ENCODE results near the gene MRPS17. TPM values are rescaled to one million over a fixed set of nuclear protein-coding genes. Genes with fewer than 3 reads are reported as not detected.

Gene MRPS17
- total and polyA plus RNA-seq, 11 donors: 14.8 to 28.1 (median 19.0) TPM

DNA sequence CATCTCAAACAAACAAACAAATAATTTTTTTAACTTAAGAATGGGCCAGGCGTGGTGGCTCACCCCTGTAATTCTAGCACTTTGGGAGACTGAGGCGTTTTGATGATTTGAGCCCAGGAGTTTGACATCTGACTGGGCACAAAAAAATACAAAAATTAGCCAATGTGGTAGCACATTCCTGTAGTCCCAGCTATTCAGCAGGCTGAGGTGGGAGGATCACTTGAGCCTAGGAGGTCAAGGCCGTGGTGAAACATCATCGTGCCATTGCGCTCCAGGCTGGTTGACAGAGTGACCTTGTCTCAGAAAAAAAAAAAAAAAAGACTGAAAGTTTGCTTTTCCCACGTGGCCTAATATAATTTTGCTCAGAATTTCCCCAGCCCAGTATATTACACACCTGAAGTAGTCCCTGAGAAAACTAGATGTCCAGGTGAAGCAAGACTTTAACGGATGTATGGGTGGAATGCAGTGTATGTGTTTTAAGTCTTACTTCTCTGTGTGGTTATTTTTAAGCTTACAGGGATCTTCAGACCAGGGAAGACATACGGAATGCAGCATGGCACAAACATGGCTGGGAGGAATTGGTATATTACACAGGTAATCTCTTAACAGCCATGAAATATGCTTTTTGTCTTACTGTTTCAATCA, 45.3 kb downstream of the MRPS17 start:
- Histone ChIP-seq H3K9me3 (no peaks in the 10 kb centered on the region), H3K27ac (no peak overlapping the region), H3K4me1 (peaks cover 0 to 6% (median 0%) of the 10 kb centered on the region in 12 donors), H3K4me3 (no peak overlapping the region), H3K27me3 (no peaks in the 10 kb centered on the region), H3K36me3 (peaks cover 0 to 87% (median 65%) of the 10 kb centered on the region in 9 donors)
- intact Hi-C loops (cut with DNase I): loop anchor here in 1 of 10 donors (10.0 kb wide), 1 partner anchor 1242 kb away; the partner anchor contains the start of gene SEC61G
- DNase-seq (no peak), ATAC-seq (no peak)
- TF ChIP-seq CTCF (IDR thresholded peaks at IDR 0.05) (no peak), POLR2A (IDR thresholded peaks at IDR 0.05) (no peak)
- WGBS, 4 donors: 86 to 94% (median 94%) methylated on average over 8 of the region's 8 CpGs

GRCh38 chr7:56003749-56004148, 52.1 kb downstream of the MRPS17 start:
- peaks cover 0 to 6% (median 0%) of the 10 kb centered on the region in 12 donors for H3K4me1 ChIP-seq
- intact Hi-C loops (cut with DNase I): loop anchor here in 6 of 10 donors (1.0 to 5.0 kb wide), 5 partner anchors 49 to 71 kb away; partner anchors contain the start of genes CCT6A (in 1 of the 6), PSPH (in 1 of the 6) and SUMF2 (in 1 of the 6)
- WGBS, 4 donors: 86 to 95% (median 90%) methylated on average over 4 of the region's 4 CpGs
- H3K4me3 ChIP-seq: no peak overlapping the region
- H3K9me3 ChIP-seq: no peaks in the 10 kb centered on the region
- H3K36me3 ChIP-seq: peaks cover 0 to 20% (median 17%) of the 10 kb centered on the region in 9 donors
- no peak overlapping the region for H3K27ac ChIP-seq
- TF ChIP-seq POLR2A (IDR thresholded peaks at IDR 0.05) (no peak), CTCF (IDR thresholded peaks at IDR 0.05) (no peak)
- no peaks in the 10 kb centered on the region for H3K27me3 ChIP-seq
- no peak for DNase-seq
- ATAC-seq: no peak

Other genes with a start within 250 kb of the MRPS17 start
- gene SEPTIN14, start 89.1 kb upstream of the MRPS17 start, total RNA-seq: not detected
- gene SEPTIN14, start 89.1 kb upstream of the MRPS17 start, polyA plus RNA-seq: not detected
- 1 to 10 TPM; 1.9 to 4.9 (median 3.0) TPM for gene ZNF713, start 64.4 kb upstream of the MRPS17 start, total RNA-seq
- 1 to 10 TPM; 1.9 to 2.1 TPM for gene ZNF713, start 64.4 kb upstream of the MRPS17 start, polyA plus RNA-seq
- 100 to 1,000 TPM; 184 to 529 (median 329) TPM for gene NIPSNAP2, start 12.7 kb downstream of the MRPS17 start, total RNA-seq
- gene NIPSNAP2, start 12.7 kb downstream of the MRPS17 start, polyA plus RNA-seq: 100 to 1,000 TPM; 119 to 158 TPM
- gene PSPH, start 99.6 kb downstream of the MRPS17 start, total RNA-seq: 10 to 100 TPM in 2 of 9 donors, 1 to 10 TPM in 7; 7.5 to 15.9 (median 8.9) TPM
- gene PSPH, start 99.6 kb downstream of the MRPS17 start, polyA plus RNA-seq: 10 to 100 TPM in 1 of 2 donors, 1 to 10 TPM in 1; 3.5 to 12.1 TPM
- gene CCT6A, start 99.9 kb downstream of the MRPS17 start, total RNA-seq: 10 to 100 TPM; 44.6 to 85.8 (median 62.6) TPM
- gene CCT6A, start 99.9 kb downstream of the MRPS17 start, polyA plus RNA-seq: 100 to 1,000 TPM in 1 of 2 donors, 10 to 100 TPM in 1; 75.8 to 180 TPM
- 10 to 100 TPM; 23.1 to 61.5 (median 30.9) TPM for gene SUMF2, start 112.4 kb downstream of the MRPS17 start, total RNA-seq
- gene SUMF2, start 112.4 kb downstream of the MRPS17 start, polyA plus RNA-seq: 10 to 100 TPM; 35.5 to 42.4 TPM
- gene PHKG1, start 141.1 kb downstream of the MRPS17 start, total RNA-seq: 100 to 1,000 TPM in 1 of 9 donors, 10 to 100 TPM in 7, 1 to 10 TPM in 1; 5.9 to 150 (median 19.9) TPM
- 1 to 10 TPM; 2.4 to 8.5 TPM for gene PHKG1, start 141.1 kb downstream of the MRPS17 start, polyA plus RNA-seq
- gene CHCHD2, start 154.6 kb downstream of the MRPS17 start, total RNA-seq: 100 to 1,000 TPM; 368 to 511 (median 412) TPM
- gene CHCHD2, start 154.6 kb downstream of the MRPS17 start, polyA plus RNA-seq: 1,000 to 10,000 TPM in 1 of 2 donors, 100 to 1,000 TPM in 1; 245 to 1,085 TPM
- gene NUPR2, start 164.5 kb downstream of the MRPS17 start, total RNA-seq: not detected
- gene NUPR2, start 164.5 kb downstream of the MRPS17 start, polyA plus RNA-seq: not detected

Data from heart left ventricle (tissue), 16 donors.